ENCODE measurements around the gene COG5.

GRCh38 chr7:107219563-107220244 is 344.0 kb downstream of the COG5 start:
- TF ChIP-seq CTCF (conservative IDR thresholded peaks at IDR 0.05; ENCODE audit: low read depth in 2 of 2): no peak
- no peak for TF ChIP-seq POLR2AphosphoS5 (IDR thresholded peaks at IDR 0.05; ENCODE audit: low read depth)
- no peak for TF ChIP-seq ZNF331 (CRISPR knock-in tag; IDR thresholded peaks at IDR 0.05; ENCODE audit: low read depth)
- no peak for TF ChIP-seq ZNF114 (CRISPR knock-in tag; IDR thresholded peaks at IDR 0.05)
- no peak for TF ChIP-seq EZH2 (IDR thresholded peaks at IDR 0.05; ENCODE audit: low read depth, unreplicated experiment)
- no peak for TF ChIP-seq EZH2phosphoT487 (IDR thresholded peaks at IDR 0.05; ENCODE audit: unreplicated experiment)
- no peak for TF ChIP-seq REST (IDR thresholded peaks at IDR 0.05; ENCODE audit: unreplicated experiment)
- TF ChIP-seq ETS1 (IDR thresholded peaks at IDR 0.05): no peak
- no peak for TF ChIP-seq NANOG (IDR thresholded peaks at IDR 0.05; ENCODE audit: borderline replicate concordance)
- TF ChIP-seq STAT1 (IDR thresholded peaks at IDR 0.05; ENCODE audit: unreplicated experiment): no peak
- TF ChIP-seq CREB1 (CRISPR knock-in tag; IDR thresholded peaks at IDR 0.05; ENCODE audit: low read depth): no peak
- no peak for TF ChIP-seq JUNB (IDR thresholded peaks at IDR 0.05; ENCODE audit: unreplicated experiment)
- TF ChIP-seq ZNF462 (CRISPR knock-in tag; IDR thresholded peaks at IDR 0.05): no peak
